Ramos (cell line): ENCODE data around the gene FPGS.

Source experiments
- in situ Hi-C: fragments of 300-500 bp; cut with MboI; formaldehyde crosslinking; loops from one replicate; pipeline ENCODE4 v1.14.3; 2022; ENCODE audit warnings: low sequenced_read_pairs; ENCODE audit not compliant: unreplicated experiment

FPGS gene

DNA sequence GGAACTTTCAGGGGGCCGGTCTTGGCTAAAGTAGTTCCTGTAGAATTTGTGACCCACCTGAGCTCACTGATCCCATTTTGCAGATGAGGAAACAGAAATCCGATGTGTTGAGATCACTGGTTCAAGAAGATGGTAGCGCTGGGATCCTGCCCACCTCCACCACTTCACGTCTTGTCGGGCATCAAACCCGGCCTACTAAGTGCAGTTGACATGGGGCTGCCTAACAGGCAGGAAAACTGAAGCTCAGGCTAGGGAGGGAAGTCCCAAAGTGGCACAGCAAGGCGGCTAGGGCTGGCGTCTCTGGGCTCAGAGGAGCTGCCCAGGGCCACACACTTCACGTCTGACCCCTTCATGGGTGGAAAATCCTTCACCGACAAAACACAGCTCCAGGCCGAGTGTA, 52.3 kb downstream of the FPGS start:
- in situ Hi-C loops, result loop anchor here (25.0 kb wide), 2 partner anchors 268 to 343 kb away; no protein-coding TSS in a partner anchor

DNA sequence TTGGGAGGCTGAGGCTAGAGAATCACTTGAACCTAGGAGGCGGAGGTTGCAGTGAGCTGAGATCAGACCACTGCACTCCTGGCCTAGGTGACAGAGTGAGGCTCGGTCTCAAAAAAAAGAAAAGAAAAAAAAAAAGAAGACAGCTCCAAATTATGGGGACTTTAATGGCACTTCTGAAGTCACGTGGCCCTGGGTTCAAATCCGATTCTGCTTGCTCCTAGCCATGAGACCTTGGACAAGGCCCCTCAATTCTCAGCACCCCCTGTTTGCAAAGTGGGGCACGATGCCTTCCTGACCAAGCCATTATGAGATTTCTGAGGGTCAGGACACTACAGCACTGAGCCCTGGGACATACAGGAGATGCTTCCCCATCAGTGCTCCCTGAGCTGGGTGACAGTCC, 52.8 kb downstream of the FPGS start:
- in situ Hi-C loops, result loop anchor here (25.0 kb wide), 2 partner anchors 268 to 343 kb away; no protein-coding TSS in a partner anchor

DNA sequence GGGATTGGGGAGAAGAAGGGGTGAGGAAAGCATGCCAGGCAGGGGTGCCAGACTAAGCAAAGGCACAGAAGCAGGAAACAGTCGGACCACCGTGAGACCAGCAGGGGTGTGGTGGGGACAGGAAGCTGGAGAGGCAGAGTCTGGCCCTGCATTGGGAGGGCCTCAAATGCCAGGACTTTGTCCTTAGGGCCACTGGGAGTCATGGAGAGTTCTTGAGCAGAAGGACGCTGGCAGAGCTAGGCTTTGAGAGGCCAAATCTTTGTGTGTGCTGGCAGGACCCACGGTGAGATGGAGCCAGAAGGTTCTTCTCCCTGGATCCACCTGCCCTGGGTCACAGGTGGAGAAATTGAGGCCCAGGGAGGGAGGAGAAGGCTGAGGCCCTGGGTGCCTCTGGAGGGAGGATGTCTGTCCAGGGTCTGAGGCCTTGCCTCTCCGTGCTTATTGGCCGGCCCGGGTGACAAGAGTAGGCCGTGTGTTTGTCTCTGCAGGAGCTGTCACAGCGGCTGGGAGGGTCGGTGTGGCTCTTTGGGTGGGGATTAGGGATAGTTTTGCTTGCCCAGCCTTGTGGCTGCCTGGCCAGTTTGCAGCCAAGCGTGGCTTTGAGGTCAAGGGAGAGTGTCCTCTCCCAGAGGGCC, 53.5 kb downstream of the FPGS start:
- in situ Hi-C loops, result loop anchor here (25.0 kb wide), 2 partner anchors 269 to 344 kb away; no protein-coding TSS in a partner anchor

DNA sequence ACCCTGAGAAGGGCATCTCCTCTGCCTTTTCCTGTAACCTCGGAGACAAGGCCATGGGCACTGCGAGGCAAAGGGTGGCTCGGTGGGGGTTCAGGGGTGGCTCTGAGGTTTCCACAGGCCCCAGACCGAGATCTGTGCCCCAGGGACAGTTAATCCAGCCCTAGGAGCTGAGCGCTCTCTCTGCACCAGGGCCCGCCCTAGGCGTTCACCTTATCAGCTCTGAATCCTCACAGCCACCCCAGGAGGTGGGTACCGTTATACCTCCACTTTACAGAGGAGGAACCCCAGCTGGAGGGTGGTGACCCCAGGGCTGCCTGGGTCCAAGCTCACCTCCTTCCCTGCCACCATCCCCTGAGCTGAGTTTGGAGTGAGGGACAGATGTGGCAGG, 54.0 kb downstream of the FPGS start:
- in situ Hi-C loops, result loop anchor here (25.0 kb wide), 2 partner anchors 269 to 344 kb away; no protein-coding TSS in a partner anchor

DNA sequence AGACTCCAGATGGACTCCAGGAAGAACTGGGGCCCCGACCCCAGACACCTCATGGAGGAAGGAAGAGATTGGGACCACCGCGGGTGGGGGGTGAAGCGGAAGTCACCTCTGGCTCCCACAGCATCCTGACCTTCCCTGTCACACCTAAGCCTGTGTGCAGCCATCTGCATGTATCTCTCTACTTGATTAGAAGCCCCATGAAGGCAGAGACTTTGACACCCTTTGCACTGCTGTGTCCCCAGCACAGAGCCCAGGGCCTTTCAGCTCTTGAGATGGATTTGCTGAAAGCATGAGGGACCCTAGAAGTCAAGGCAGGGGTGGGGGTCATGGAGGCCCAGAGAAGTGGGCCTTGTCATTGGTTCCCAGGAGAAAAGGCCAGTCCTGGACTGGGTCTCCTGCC, 54.6 kb downstream of the FPGS start:
- in situ Hi-C loops, result loop anchor here (25.0 kb wide), 2 partner anchors 270 to 345 kb away; no protein-coding TSS in a partner anchor

DNA sequence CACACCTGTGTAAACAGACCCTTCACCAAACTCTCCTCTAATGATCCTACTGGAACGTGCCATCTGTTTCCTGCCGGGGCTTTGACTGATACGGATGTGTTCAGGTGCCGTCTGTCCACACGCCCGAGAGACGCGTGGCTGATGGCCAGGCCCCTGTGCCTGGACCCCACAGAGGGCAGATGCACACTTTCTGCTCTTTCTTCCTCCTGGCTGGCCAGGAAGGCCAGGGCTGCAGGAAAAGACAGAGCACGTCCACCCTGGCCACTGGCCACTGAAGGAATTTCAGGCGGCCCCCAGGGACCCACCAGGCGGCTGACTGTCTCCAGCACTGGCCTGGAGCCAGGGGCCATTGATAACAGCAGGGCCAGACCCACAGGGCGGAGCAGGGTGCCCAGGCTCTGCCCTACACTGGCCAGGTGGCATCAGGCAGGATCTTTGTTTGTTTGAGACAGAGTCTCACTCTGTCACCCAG, 55.4 kb downstream of the FPGS start:
- in situ Hi-C loops, result loop anchor here (25.0 kb wide), 2 partner anchors 271 to 346 kb away; no protein-coding TSS in a partner anchor

DNA sequence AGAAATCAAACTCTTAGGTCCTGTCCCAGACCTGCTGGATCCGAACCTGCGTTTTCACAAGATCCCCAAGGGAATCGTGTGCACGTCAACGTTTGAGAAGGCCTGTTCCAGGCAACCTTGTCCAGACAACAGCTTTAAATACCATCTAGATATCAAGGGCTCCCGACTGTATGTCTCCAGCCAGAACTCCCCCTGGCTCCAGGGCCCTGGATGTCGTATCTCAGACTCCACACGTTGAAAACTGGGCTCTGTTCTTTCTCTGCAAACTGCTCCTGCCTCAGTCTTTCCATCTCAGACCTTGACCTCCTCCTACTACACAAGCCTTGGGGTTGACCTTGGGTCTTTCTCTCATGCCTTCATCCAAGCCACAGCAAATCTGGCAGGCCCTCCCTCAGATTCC, 57.6 kb downstream of the FPGS start:
- in situ Hi-C loops, result loop anchor here (10.0 to 25.0 kb wide), 3 partner anchors 125 to 348 kb away; partner anchors contain the start of gene TOR2A

DNA sequence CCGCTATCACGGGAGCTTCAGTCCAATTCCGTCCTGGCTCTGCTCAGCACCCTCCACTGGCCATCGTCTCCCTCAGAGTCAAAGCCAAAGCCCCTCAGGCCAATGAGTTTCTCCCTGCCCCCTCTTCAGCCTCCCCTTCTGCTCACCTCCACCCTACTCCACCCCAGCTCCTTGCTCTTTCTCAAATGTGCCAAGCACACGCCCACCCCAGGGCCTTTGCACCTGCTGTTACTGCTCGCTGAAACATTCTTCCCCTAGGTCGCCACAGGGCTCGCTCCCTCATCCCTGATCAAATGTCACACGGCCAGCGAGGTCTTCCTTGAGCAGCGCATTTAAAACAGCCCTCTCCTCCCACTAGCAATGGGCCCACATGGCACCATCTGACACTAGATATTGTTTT, 58.1 kb downstream of the FPGS start:
- in situ Hi-C loops, result loop anchor here (10.0 to 25.0 kb wide), 3 partner anchors 126 to 348 kb away; partner anchors contain the start of gene TOR2A

DNA sequence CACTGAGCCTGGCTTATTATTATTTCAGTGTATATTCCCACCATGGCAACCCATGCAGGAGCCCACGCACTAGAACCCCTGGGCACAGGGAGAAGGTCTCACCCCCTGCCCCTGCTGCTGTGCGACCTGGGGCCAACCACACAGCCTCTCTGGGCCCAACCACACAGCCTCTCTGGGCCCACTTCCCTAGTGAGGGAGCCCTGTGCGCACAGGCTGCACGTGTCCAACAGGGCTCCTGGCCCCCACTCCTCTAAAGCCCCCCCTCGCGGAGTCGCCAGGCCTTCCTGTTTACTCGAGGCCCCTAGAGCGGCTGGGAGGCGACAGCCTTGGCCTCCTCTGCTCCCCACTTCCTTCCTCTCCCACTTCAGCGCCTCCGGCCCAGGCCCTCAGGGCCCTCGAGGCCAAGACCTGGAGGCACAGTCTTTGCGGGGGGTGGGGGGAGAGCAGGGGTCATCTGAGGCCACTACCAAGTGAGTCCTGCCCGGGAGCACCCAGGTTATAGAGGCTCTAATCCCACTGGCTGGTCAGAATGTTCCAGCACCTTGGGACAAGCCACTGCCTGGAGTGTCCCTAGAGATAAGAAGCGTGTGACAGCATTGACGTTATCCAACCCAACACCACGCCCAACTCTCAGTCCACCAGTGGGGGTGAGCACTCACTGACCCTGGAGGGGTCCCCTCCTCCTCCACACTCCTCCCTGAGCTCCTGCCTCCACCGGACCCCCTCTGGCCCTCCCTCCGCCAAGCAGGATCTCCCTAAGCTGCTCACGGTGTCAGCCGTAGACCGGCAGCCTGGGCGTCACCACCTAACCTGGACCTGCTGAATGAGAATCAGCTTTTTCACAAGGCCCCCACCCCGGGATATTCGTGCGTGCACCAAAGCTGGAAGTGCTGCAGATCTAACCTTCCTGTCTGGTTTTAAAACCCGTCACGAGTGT, 59.7 kb downstream of the FPGS start:
- in situ Hi-C loops, result loop anchor here (10.0 to 25.0 kb wide), 3 partner anchors 128 to 350 kb away; partner anchors contain the start of gene TOR2A

DNA sequence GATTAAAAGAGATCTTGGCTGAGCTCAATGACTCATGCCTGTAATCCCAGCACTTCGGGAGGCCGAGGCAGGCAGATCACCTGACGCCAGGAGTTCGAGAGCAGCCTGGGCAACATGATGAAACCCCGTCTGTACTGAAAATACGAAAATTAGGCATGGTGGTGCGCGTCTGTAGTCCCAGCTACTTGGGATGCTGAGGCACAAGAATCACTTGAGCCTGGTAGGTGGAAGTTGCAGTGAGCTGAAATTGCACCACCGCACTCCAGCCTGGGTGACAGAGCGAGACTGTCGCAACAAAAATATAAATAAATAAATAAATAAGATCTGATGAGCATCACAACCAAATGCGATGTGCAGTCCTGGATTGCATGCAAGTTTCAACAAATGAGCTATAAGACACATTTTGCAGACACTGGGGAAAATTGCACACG, 60.5 kb downstream of the FPGS start:
- in situ Hi-C loops, result loop anchor here (10.0 to 25.0 kb wide), 3 partner anchors 128 to 351 kb away; partner anchors contain the start of gene TOR2A
